ENCODE measurements around the gene HPSE2. TPM values are rescaled to one million over a fixed set of nuclear protein-coding genes. Genes with fewer than 3 reads are reported as not detected.

Gene HPSE2
- total and polyA plus RNA-seq, 2 of the 8 experiments (the other 6 are each of a cell fraction or from before 2014, with no cell fraction given), result 0.41 to 0.58 TPM

- H2BK20ac ChIP-seq (ENCODE audit: low read length), result no peak overlapping the region
- no peak overlapping the region for H3K23ac ChIP-seq (ENCODE audit: insufficient read length)
- no peaks in the 10 kb centered on the region for H3K79me2 ChIP-seq (ENCODE audit: control insufficient read depth in 1 of 2, insufficient read depth in 2 of 2, low read length in 2 of 2)
- no peak overlapping the region for H2AFZ ChIP-seq (ENCODE audit: low read length)
- no peaks in the 10 kb centered on the region for H3K27me3 ChIP-seq (replicated peaks in 1 of 4; ENCODE audit: control insufficient read depth in 3 of 4, extremely low read depth in 1 of 4, insufficient read depth in 3 of 4, low read length in 3 of 4)
- no peak overlapping the region for H3K14ac ChIP-seq (ENCODE audit: insufficient read length)
- FAIRE-seq (no peak), DNase-seq (ENCODE audit: low read depth in 1 of 2, low spot score in 2 of 2) (no peak)
- no peak overlapping the region for H3K9ac ChIP-seq (replicated peaks in 1 of 4; ENCODE audit: extremely low read depth in 1 of 4, low read depth in 3 of 4, low read length in 3 of 4)
- no peaks in the 10 kb centered on the region for H4K20me1 ChIP-seq (replicated peaks in 1 of 2; ENCODE audit: control insufficient read depth in 1 of 2, insufficient read depth in 2 of 2, low read length in 2 of 2)
- no peak overlapping the region for H4K5ac ChIP-seq (ENCODE audit: insufficient read length, low read depth, low read length)
- H3K36me3 ChIP-seq (ENCODE audit: control insufficient read depth in 2 of 4, insufficient read depth in 4 of 4, low read length in 3 of 4), result no peaks in the 10 kb centered on the region
- no peak overlapping the region for H2AK5ac ChIP-seq (ENCODE audit: low read depth, low read length)
- H3K27ac ChIP-seq (ENCODE audit: low read depth, low read length), result no peak overlapping the region
- H2BK120ac ChIP-seq (replicated peaks; ENCODE audit: low read depth, low read length), result no peak overlapping the region
- no peak overlapping the region for H2BK5ac ChIP-seq (ENCODE audit: low read depth, low read length)
- no peak overlapping the region for H3K56ac ChIP-seq (replicated peaks; ENCODE audit: insufficient read length, low read depth, low read length)
- H3K4me1 ChIP-seq (replicated peaks in 1 of 4; ENCODE audit: control insufficient read depth in 3 of 4, insufficient read depth in 4 of 4, low read length in 3 of 4), result no peaks in the 10 kb centered on the region
- no peaks in the 10 kb centered on the region for H3K79me1 ChIP-seq (ENCODE audit: low read depth, low read length)
- no peak overlapping the region for H3K4me2 ChIP-seq (ENCODE audit: insufficient read depth in 1 of 2, low read depth in 2 of 2, low read length in 2 of 2)
- CTCF ChIA-PET (ENCODE audit: partially characterized antibody), result interaction anchor here (0.9 to 1.0 kb wide), 2 partner anchors 64 to 361 kb away, joined by 3 read pairs; no protein-coding TSS in a partner anchor
- POLR2A ChIA-PET (ENCODE audit: partially characterized antibody), result no interaction called here
- no peaks in the 10 kb centered on the region for H3K9me3 ChIP-seq (ENCODE audit: insufficient read depth in 2 of 2, low read depth in 1 of 2, low read length in 1 of 2)
- H2BK15ac ChIP-seq (ENCODE audit: low read length), result no peak overlapping the region
- no peak overlapping the region for H4K91ac ChIP-seq (replicated peaks; ENCODE audit: insufficient read length, low read length)
- H4K8ac ChIP-seq (ENCODE audit: extremely low read depth, insufficient read depth, low read length), result no peak overlapping the region
- no peak overlapping the region for H3K18ac ChIP-seq (ENCODE audit: extremely low read depth, low read length)
- no peak overlapping the region for H2BK12ac ChIP-seq (ENCODE audit: low read depth, low read length)
- no peaks in the 10 kb centered on the region for H3K23me2 ChIP-seq (ENCODE audit: low read depth, low read length)
- WGBS, 2 experiments (ENCODE audit: extremely low coverage in 1 of 2, insufficient coverage in 1 of 2, insufficient read length in 1 of 2, insufficient replicate concordance in 2 of 2, low coverage in 1 of 2, low lambda C conversion rate in 2 of 2, missing lambda C conversion rate in 1 of 2), result 90% methylated on average over 1 of the region's 1 CpG; no CpG with 5 or more reads in 1 of the 2 experiments
- no peak overlapping the region for H3K4me3 ChIP-seq (ENCODE audit: extremely low read depth in 1 of 4, insufficient read depth in 2 of 4, low read depth in 3 of 4, low read length in 4 of 4)
- no peak overlapping the region for H3K4ac ChIP-seq (replicated peaks; ENCODE audit: insufficient read length, low read depth, low read length)
- TF ChIP-seq CHD2 (IDR thresholded peaks at IDR 0.05; ENCODE audit: low read length), result no peak
- TF ChIP-seq FOSL1 (IDR thresholded peaks at IDR 0.05; ENCODE audit: insufficient read depth, low read depth, low read length), result no peak
- TF ChIP-seq CBX5 (IDR thresholded peaks at IDR 0.05; ENCODE audit: low read depth, low read length), result no peak
- TF ChIP-seq ATF3 (IDR thresholded peaks at IDR 0.05; ENCODE audit: insufficient read depth, low read depth, low read length), result no peak
- no peak for TF ChIP-seq SP2 (IDR thresholded peaks at IDR 0.05; ENCODE audit: low read length)
- TF ChIP-seq POLR2AphosphoS5 (IDR thresholded peaks at IDR 0.05; ENCODE audit: low read depth, low read length), result no peak
- no peak for TF ChIP-seq SIN3A (conservative IDR thresholded peaks at IDR 0.05 in 1 of 2, IDR thresholded peaks at IDR 0.05 in 1 of 2; ENCODE audit: low read depth in 1 of 2, low read length in 2 of 2)
- TF ChIP-seq CTCF (IDR thresholded peaks at IDR 0.05; ENCODE audit: control extremely low read depth in 1 of 3, insufficient read depth in 1 of 3, low read depth in 1 of 3, low read length in 3 of 3), result no peak
- TF ChIP-seq SIRT6 (IDR thresholded peaks at IDR 0.05; ENCODE audit: low read length), result no peak
- no peak for TF ChIP-seq TBP (IDR thresholded peaks at IDR 0.05; ENCODE audit: low read depth, low read length)
- no peak for TF ChIP-seq SRF (IDR thresholded peaks at IDR 0.05; ENCODE audit: low read depth, low read length)
Measured at GRCh38 chr10:98916526-98917125, 319.0 kb downstream of the HPSE2 start.

All from H1 (cell line).